ENCODE measurements around the gene AUNIP. TPM values are rescaled to one million over a fixed set of nuclear protein-coding genes. Genes with fewer than 3 reads are reported as not detected.

AUNIP gene
- total RNA-seq, 1 experiment from 2014 or later, result 9.4 TPM

DNA sequence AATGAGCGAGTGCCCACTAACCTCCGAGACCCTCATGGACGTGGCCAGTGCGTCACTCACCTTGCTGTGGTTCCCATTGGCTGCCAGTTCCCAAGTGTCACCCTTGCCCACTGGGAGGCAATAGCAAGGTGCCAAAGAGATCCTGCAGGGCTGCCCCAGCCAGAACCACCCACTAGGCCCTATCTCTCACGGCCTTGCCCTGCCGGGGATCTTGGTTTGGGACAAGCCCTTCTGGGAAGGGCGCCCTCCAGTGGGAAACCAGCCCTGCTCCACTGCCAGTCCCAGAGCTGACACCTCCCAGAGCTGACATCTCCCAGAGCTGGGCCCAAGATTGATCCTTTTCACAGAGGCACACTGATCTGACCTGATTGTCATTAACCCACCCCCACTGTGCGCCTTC lies 61.3 kb downstream of the AUNIP start:
- DNase-seq (ENCODE audit: unreplicated experiment), result peak; percentile 55
- Mint-ChIP-seq H3K27me3 (ENCODE audit: insufficient read depth, unreplicated experiment) (no peaks in the 10 kb centered on the region), H3K27ac (ENCODE audit: low read depth, unreplicated experiment) (no peak overlapping the region), H3K4me3 (ENCODE audit: unreplicated experiment) (no peak overlapping the region), H3K36me3 (ENCODE audit: insufficient read depth, unreplicated experiment) (no peaks in the 10 kb centered on the region), H3K4me1 (ENCODE audit: insufficient read depth, unreplicated experiment) (peaks cover 18% of the 10 kb centered on the region), H3K9me3 (ENCODE audit: unreplicated experiment) (no peaks in the 10 kb centered on the region)
- intact Hi-C loops (cut with micrococcal nuclease), result loop anchor here (1.0 to 10.0 kb wide), 6 partner anchors 101 to 553 kb away; partner anchors contain the start of gene RSRP1
- BruUV-seq (replicated peaks), result no TSS peak
- ChIA-PET CTCF (interaction anchor here (0.5 to 2.1 kb wide), 11 partner anchors 159 to 279 kb away, joined by 3 to 14 read pairs (median 4); partner anchors contain the start of gene PAFAH2), POLR2A (no interaction called here)
- TF ChIP-seq, protein P1, sequence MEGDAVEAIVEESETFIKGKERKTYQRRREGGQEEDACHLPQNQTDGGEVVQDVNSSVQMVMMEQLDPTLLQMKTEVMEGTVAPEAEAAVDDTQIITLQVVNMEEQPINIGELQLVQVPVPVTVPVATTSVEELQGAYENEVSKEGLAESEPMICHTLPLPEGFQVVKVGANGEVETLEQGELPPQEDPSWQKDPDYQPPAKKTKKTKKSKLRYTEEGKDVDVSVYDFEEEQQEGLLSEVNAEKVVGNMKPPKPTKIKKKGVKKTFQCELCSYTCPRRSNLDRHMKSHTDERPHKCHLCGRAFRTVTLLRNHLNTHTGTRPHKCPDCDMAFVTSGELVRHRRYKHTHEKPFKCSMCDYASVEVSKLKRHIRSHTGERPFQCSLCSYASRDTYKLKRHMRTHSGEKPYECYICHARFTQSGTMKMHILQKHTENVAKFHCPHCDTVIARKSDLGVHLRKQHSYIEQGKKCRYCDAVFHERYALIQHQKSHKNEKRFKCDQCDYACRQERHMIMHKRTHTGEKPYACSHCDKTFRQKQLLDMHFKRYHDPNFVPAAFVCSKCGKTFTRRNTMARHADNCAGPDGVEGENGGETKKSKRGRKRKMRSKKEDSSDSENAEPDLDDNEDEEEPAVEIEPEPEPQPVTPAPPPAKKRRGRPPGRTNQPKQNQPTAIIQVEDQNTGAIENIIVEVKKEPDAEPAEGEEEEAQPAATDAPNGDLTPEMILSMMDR (IDR thresholded peaks at IDR 0.05; ENCODE audit: unreplicated experiment), result peak; percentile 40

GRCh38 chr1:25796811-25797458 lies 62.3 kb downstream of the AUNIP start:
- Mint-ChIP-seq H3K4me3 (ENCODE audit: unreplicated experiment) (no peak overlapping the region), H3K27ac (ENCODE audit: low read depth, unreplicated experiment) (no peak overlapping the region), H3K9me3 (ENCODE audit: unreplicated experiment) (no peaks in the 10 kb centered on the region), H3K27me3 (ENCODE audit: insufficient read depth, unreplicated experiment) (no peaks in the 10 kb centered on the region), H3K36me3 (ENCODE audit: insufficient read depth, unreplicated experiment) (no peaks in the 10 kb centered on the region), H3K4me1 (ENCODE audit: insufficient read depth, unreplicated experiment) (peaks cover 18% of the 10 kb centered on the region)
- ChIA-PET CTCF (interaction anchor here (0.6 to 2.1 kb wide), 14 partner anchors 9 to 295 kb away, joined by 3 to 15 read pairs (median 7); no protein-coding TSS in a partner anchor), POLR2A (no interaction called here)
- intact Hi-C loops (cut with micrococcal nuclease), result loop anchor here (1.0 to 10.0 kb wide), 6 partner anchors 100 to 552 kb away; partner anchors contain the start of gene RSRP1
- DNase-seq (ENCODE audit: unreplicated experiment), result peak; percentile 83
- TF ChIP-seq, protein P1 (IDR thresholded peaks at IDR 0.05; ENCODE audit: unreplicated experiment), result peak; percentile 79
- BruUV-seq (replicated peaks), result no TSS peak

DNA sequence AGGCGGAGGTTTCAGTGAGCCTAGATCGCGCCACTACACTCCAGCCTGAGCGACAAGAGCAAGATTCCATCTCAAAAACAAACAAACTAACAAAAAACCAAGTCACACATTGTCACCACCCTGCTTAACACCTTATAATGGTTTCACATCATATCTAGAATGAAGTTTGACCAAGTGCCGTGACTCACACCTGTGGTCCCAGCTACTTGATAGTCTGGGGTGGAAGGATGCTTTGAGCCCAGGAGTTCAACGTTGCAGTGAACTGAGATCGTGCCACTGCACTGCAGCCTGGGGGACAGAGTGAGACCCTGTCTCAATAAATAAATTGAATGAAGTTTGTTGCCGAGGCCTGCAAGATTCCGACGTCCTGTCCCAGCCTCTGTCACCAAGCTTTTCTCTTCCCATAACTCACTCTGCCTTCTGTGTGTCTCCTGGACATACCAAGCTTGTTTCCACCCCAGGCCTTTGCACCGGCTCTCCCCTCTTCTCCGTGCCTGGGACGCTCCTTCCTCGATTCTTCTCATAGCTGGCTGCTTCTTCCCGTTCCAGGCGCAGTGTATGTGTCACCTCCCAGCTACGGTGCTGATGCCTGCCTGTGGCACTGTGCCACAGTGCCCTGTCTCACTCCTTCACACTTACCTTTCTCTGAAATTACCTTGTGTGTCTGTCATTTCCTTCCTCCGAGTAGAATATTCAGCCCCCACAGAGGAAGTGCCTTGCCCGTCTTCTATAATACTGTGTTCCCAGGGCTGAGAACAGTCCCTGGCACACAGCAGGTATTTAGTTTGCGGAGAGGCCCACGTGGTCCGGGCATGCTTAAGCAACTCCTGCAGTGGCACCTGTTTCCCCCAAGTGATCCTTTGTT lies 63.1 kb downstream of the AUNIP start:
- peaks cover 18% of the 10 kb centered on the region for H3K4me1 Mint-ChIP-seq (ENCODE audit: insufficient read depth, unreplicated experiment)
- no peak overlapping the region for H3K4me3 Mint-ChIP-seq (ENCODE audit: unreplicated experiment)
- ChIA-PET CTCF (interaction anchor here (0.6 to 1.7 kb wide), 12 partner anchors 8 to 295 kb away, joined by 3 to 15 read pairs (median 4); no protein-coding TSS in a partner anchor), POLR2A (no interaction called here)
- H3K9me3 Mint-ChIP-seq (ENCODE audit: unreplicated experiment), result no peaks in the 10 kb centered on the region
- no peak for DNase-seq (ENCODE audit: unreplicated experiment)
- H3K27me3 Mint-ChIP-seq (ENCODE audit: insufficient read depth, unreplicated experiment), result no peaks in the 10 kb centered on the region
- BruUV-seq (replicated peaks), result no TSS peak
- TF ChIP-seq, protein P1 (IDR thresholded peaks at IDR 0.05; ENCODE audit: unreplicated experiment), result no peak
- no peaks in the 10 kb centered on the region for H3K36me3 Mint-ChIP-seq (ENCODE audit: insufficient read depth, unreplicated experiment)
- intact Hi-C loops (cut with micrococcal nuclease), result loop anchor here (5.0 to 10.0 kb wide), 5 partner anchors 99 to 551 kb away; partner anchors contain the start of gene RSRP1
- H3K27ac Mint-ChIP-seq (ENCODE audit: low read depth, unreplicated experiment), result no peak overlapping the region

DNA sequence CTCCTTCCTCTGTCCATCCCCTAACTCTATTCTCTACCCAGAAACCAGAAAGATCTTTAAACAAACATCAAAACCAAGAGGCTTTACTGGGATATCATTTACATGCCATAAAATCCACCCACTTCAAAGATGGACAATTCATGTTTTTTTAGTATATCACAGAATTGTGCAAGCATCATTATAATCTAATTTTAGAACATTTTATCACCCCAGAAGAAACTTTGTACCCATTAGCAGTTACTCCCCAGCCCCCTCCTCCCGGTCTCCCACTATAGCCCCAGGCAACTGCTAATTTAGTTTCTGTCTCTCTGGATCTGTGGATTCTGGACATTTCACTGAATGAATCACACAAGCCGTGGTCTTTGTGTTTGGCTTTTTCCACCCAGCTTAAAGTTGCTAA lies 64.0 kb downstream of the AUNIP start:
- H3K4me1 Mint-ChIP-seq (ENCODE audit: insufficient read depth, unreplicated experiment), result peaks cover 10% of the 10 kb centered on the region
- CTCF ChIA-PET, result interaction anchor here (0.6 to 1.7 kb wide), 5 partner anchors 7 to 186 kb away, joined by 3 to 15 read pairs (median 3); no protein-coding TSS in a partner anchor
- H3K27ac Mint-ChIP-seq (ENCODE audit: low read depth, unreplicated experiment), result no peak overlapping the region
- no peaks in the 10 kb centered on the region for H3K27me3 Mint-ChIP-seq (ENCODE audit: insufficient read depth, unreplicated experiment)
- TF ChIP-seq, protein P1 (IDR thresholded peaks at IDR 0.05; ENCODE audit: unreplicated experiment), result no peak
- DNase-seq (ENCODE audit: unreplicated experiment), result no peak
- H3K9me3 Mint-ChIP-seq (ENCODE audit: unreplicated experiment), result no peaks in the 10 kb centered on the region
- H3K4me3 Mint-ChIP-seq (ENCODE audit: unreplicated experiment), result no peak overlapping the region
- POLR2A ChIA-PET, result no interaction called here
- intact Hi-C loops (cut with micrococcal nuclease), result loop anchor here (5.0 to 10.0 kb wide), 5 partner anchors 98 to 550 kb away; partner anchors contain the start of gene RSRP1
- H3K36me3 Mint-ChIP-seq (ENCODE audit: insufficient read depth, unreplicated experiment), result no peaks in the 10 kb centered on the region
- BruUV-seq (replicated peaks), result no TSS peak
